Suppressor macrophage treated with lipopolysaccharide for 4 hours (primary cell): ENCODE results near the gene JAKMIP2.
A peak's percentile ranks its signal among the peaks of the same experiment; 100 is the strongest.
"Not testable (repeated sequence)": the region's sequence is repeated elsewhere in the genome, so short reads cannot be mapped to it uniquely, and the experiment has no call there.

Experiments
- DNase-seq: peaks from one replicate; pipeline ENCODE4 v3.0.0-alpha.2; 2020

The JAKMIP2 gene

DNA sequence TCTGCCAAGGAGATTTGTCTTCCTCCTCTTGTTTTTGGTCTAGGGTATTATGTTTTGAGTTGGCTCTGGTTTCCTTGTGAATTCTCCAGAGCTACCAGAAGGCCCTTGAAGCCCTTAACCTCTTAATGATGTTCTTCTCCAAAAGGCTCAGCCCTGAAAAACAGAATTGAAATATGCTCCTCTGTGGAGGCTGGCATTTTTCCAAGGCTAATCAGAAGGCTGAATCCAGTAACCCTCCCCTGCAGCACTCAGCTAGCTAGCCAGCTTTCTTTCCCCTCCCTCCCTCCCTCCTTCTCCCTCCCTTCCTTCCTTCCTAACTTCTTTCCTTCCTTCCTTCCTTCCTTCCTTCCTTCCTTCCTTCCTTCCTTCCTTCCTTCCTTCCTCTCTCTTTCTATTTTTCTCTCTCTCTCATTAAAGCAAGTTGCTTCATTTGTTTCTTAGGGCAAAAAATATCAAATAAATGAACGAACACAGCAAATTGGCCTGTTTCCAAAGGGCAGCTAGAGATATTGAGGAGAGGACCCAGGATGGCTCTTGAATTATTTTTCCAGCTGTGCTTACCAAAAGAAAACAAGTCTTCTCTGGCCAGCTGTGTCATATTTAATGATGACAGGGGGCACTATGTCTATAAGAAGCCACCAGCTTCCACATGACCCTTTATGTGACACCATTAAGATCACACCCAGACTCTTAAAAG is 38.7 kb downstream of the JAKMIP2 start:
- no peak for DNase-seq

DNA sequence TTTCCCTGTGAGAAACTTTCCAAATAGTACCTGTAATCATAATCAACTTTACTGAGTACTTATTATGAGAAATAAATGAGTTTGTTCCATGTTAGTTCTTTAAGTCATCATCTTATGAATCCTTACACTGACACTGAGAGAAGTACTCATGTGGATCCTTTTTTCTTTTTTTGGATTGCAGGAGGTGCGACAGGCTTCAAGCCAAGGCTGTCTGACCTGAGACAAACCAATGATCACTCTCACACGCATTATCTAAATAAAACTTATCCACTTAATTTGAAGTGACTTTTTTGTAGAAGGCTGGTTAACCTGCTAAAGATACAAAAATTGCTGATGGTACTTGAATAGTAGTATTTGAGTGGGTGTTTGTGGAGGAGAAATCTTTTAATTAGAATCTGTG is 39.5 kb downstream of the JAKMIP2 start:
- no peak for DNase-seq

DNA sequence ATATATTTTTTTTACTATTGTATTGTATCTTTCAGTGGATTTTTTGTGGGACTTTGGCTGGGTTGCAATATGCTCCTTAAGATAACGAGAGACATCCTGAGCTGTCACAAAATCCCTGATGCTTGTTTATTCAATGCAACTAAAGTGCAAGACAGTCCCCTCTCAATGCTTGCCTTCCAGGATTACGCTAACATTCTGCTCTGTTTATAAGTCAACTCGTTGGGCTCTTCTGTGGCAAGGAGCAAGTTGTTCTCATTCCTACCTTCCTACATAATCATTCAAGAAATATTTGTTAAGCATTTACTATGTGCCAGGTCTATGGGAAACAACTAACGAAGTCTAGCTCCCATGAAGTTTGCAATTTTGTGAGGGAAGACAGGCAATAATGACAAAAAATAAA is 40.4 kb downstream of the JAKMIP2 start:
- no peak for DNase-seq

DNA sequence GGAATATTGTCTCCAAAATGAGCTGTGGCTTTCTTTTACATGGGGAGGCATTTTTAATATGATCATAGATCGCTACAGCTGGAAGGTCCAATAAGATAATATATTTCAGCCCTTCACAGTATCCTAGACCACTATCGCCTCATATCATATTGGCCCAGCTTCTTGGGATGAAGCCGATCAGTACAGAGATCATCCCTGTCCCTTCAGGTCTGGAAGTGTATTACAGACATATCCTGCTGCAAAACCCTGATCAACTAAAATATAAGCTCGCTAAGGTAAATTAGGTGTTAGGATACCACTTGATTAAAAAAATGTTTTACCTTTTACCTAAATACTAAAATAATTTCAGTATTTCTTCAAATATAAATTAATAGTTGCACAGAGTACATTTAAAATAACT is 41.7 kb downstream of the JAKMIP2 start:
- no peak for DNase-seq

- no peak for DNase-seq
Measured at GRCh38 chr5:147737921-147738320, 44.6 kb downstream of the JAKMIP2 start.

DNA sequence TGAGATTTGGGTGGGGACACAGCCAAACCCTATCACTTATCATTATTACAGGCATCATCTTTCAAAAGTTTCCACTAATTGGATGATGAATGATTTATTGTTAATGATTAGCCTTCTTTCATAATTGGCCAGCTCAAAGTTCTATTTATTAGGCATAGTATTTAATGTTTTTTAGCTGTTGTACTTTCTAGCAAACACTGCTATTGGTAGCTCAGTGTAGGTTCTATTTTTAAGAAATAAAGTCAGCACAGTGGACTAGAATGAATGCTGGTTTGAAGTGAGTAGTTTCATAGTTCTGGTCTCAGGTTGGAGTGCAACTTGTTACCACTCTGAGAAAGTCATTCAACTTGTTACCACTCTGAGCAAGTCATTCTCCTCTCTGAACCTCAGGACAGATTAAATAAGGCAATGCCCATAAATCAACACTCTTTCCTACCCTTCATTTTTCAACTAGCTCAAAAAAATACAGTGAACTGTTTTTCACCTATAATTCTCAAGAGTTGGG is 46.9 kb downstream of the JAKMIP2 start:
- no peak for DNase-seq

- DNase-seq = no peak
Measured at GRCh38 chr5:147734894-147735293, 47.6 kb downstream of the JAKMIP2 start.

DNA sequence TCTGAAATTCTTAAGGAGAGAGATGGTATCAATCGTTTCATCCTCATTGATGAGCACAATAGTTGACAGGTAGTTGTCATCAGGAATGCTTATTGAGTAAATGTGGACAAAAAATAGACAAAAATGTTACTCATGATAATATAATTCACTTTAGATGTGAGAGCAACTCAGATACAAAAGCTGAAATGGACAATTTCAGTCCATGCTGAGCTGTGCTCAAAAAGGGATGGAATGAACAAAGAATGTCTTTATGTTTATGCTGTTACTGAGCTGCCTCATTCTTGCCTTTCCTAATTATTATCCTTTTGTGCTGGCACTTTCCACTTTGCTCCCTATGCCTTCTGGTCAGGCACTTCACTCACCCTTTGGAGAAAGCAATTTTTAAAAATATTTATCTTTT is 49.5 kb downstream of the JAKMIP2 start:
- no peak for DNase-seq

- no peak for DNase-seq
Measured at GRCh38 chr5:147732291-147732883, 50.1 kb downstream of the JAKMIP2 start.

GRCh38 chr5:147731431-147732290 is 50.9 kb downstream of the JAKMIP2 start:
- DNase-seq = no peak

DNA sequence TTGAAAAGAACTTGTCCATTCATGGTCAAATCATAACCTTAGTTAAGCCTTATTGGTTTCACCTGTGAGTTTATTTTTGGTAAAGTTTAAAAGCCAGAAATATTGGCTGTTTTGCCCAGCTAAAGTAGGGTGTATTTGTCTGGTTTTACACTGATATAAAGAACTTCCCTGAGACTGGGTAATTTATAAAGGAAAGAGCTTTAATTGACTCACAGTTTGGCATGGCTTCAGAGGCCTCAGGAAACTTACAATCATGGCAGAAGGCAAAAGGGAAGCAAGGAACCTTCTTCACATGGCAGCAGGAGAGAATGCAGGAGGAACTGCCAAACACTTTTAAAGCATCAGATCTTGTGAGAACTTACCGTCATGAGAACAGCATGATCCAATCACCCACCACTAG is 55.3 kb downstream of the JAKMIP2 start:
- DNase-seq = no peak

- DNase-seq = not testable (repeated sequence)
Measured at GRCh38 chr5:147721191-147721960, 61.2 kb downstream of the JAKMIP2 start.

DNA sequence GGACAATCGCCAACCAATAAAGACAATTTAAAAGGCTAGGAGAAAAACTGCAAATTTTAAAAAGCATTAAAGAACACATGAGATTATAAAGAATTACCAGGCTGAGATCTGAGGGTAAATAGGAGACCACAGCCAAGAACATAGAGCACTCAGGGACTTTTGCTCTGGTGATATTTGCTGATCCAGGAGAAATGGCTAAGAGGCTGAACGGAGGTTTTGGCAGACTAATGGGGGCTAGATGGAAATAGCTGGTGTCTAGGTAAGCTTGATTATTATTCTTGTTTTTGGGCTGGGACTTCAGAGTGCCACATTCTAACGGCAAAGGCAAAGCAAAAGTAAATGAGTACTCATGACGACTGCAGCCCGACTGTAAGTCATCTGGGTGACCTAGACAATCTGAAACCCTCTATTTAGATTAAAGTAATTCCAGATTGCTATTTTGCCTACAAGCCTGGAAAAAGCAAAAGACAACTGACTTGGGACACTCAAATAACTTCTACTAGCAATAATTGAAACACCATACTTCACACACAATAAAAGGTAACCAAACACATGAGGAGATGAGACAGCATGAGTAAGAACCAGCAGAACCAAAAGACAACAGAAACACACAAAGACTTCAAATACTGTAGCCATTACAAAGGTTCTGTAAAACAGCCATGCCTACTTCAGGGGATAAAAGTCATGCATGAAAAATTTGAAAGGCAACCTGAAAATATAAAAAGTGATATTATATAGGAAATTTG is 68.8 kb downstream of the JAKMIP2 start:
- DNase-seq = no peak

- peak; percentile 28 for DNase-seq
Measured at GRCh38 chr5:147712598-147712997, 69.9 kb downstream of the JAKMIP2 start.

DNA sequence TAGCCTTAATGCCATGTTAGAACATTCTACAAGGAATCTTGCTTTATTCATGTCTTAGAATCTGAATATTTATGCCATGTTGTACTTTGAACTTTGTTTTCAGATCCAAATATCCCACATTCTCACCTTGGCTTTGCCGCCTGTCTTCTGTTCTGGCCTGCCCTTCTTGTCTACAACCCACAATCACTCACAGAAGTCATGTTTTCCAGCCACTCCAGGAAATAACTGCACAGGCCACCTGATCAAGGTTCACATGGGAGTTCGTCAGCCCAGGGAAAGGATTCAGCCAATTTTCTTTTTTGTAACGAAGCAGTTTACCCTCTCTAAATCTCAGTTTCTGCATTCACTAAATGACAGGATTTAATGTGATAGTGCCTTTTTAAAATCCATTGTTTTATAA is 70.5 kb downstream of the JAKMIP2 start:
- no peak for DNase-seq

GRCh38 chr5:147711019-147711418 is 71.5 kb downstream of the JAKMIP2 start:
- DNase-seq = no peak

DNA sequence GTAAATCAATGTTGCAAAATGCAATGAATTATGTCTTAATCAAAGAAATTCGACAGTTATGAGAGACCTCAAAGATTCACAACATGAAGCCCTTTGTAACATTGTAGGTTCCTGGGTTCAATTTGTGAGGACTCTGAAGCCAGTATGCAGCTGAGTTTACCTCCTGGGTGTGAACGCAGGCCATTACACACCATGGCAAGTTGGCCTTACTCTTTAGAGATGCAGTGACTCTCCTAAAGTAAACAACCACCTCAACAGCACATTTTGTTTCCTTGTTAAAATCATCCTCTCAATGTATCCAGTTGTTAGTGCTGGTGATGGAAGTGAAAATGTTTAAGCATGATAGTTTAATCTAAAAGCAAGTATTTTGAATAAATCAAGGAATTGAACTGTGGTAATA is 73.8 kb downstream of the JAKMIP2 start:
- no peak for DNase-seq

GRCh38 chr5:147704544-147704943 is 78.0 kb downstream of the JAKMIP2 start:
- no peak for DNase-seq

- no peak for DNase-seq
Measured at GRCh38 chr5:147701468-147701867, 81.1 kb downstream of the JAKMIP2 start.

- no peak for DNase-seq
Measured at GRCh38 chr5:147699496-147700088, 82.9 kb downstream of the JAKMIP2 start.

- no peak for DNase-seq
Measured at GRCh38 chr5:147697380-147697779, 85.1 kb downstream of the JAKMIP2 start.

GRCh38 chr5:147694772-147695171 is 87.8 kb downstream of the JAKMIP2 start:
- no peak for DNase-seq
